Measurements from ENCODE around the gene DHX15. TPM values are rescaled to one million over a fixed set of nuclear protein-coding genes. Genes with fewer than 3 reads are reported as not detected.

The DHX15 gene
- total and polyA plus RNA-seq, 2 of the 8 experiments (the other 6 are each of a cell fraction or from before 2014, with no cell fraction given), result 126 to 286 TPM

DNA sequence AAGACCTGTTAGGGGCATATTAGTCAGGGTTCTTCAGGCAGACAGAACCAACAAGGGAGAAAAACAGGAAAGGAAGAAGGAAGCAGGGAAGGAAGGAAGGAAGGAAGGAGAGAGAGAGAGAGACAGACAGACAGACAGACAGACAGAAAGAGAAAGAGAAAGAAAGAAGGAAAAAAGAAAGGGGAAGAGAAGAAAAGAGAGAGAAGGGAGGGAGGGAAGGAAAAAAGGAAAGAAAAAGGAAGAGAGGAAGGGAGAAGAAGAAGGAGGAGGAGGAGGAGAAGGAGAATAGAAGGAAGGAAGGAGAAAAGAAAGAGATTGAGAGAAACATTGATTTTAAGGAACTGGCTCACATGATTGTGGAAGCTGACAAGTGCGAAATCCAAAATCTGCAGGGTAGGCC, 89.0 kb downstream of the DHX15 start (continued):
- TF ChIP-seq, protein P1, sequence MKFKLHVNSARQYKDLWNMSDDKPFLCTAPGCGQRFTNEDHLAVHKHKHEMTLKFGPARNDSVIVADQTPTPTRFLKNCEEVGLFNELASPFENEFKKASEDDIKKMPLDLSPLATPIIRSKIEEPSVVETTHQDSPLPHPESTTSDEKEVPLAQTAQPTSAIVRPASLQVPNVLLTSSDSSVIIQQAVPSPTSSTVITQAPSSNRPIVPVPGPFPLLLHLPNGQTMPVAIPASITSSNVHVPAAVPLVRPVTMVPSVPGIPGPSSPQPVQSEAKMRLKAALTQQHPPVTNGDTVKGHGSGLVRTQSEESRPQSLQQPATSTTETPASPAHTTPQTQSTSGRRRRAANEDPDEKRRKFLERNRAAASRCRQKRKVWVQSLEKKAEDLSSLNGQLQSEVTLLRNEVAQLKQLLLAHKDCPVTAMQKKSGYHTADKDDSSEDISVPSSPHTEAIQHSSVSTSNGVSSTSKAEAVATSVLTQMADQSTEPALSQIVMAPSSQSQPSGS (IDR thresholded peaks at IDR 0.05; ENCODE audit: low read length), result no peak
- TF ChIP-seq POU5F1 (IDR thresholded peaks at IDR 0.05; ENCODE audit: low read depth, low read length), result no peak
- TF ChIP-seq YY1 (IDR thresholded peaks at IDR 0.05; ENCODE audit: low read depth, low read length), result no peak
- TF ChIP-seq, protein P2, sequence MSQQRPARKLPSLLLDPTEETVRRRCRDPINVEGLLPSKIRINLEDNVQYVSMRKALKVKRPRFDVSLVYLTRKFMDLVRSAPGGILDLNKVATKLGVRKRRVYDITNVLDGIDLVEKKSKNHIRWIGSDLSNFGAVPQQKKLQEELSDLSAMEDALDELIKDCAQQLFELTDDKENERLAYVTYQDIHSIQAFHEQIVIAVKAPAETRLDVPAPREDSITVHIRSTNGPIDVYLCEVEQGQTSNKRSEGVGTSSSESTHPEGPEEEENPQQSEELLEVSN (IDR thresholded peaks at IDR 0.05), result no peak
- TF ChIP-seq SP1 (IDR thresholded peaks at IDR 0.05; ENCODE audit: low read depth, low read length), result no peak
